Thymus (tissue), 11 donors: ENCODE data around the gene MYBPC2. TPM values are rescaled to one million over a fixed set of nuclear protein-coding genes. Genes with fewer than 3 reads are reported as not detected.

Experiments used
- DNase-seq, 9 donors: peaks; one replicate each; pipeline ENCODE4 v3.0.0-alpha.2; 2013; ENCODE audit warnings: low spot score in 9 of 9, low read depth in 6 of 9, missing footprints in 1 of 9
- H3K27ac ChIP-seq, 2 donors: one replicate each; pipeline ENCODE4 v1.5.1; 2013; ENCODE audit warnings: control low read depth in 1 of 2, low read depth in 1 of 2, low read length in 1 of 2, mild to moderate bottlenecking in 1 of 2, moderate library complexity in 1 of 2
- H3K27me3 ChIP-seq, 2 donors: one replicate each; pipeline ENCODE4 v1.5.1; 2013; ENCODE audit warnings: low read length in 1 of 2; ENCODE audit not compliant: control insufficient read depth in 2 of 2, insufficient read depth in 1 of 2
- H3K36me3 ChIP-seq, 2 donors: one replicate each; pipeline ENCODE4 v1.5.1; 2013; ENCODE audit warnings: low read length in 1 of 2, mild to moderate bottlenecking in 1 of 2, moderate library complexity in 1 of 2; ENCODE audit not compliant: control insufficient read depth in 2 of 2, insufficient read depth in 2 of 2
- H3K4me1 ChIP-seq, 2 donors: one replicate each; pipeline ENCODE4 v1.5.1; 2013; ENCODE audit warnings: low read length in 2 of 2; ENCODE audit not compliant: control insufficient read depth in 2 of 2, insufficient read depth in 2 of 2
- H3K4me3 ChIP-seq, 2 donors: one replicate each; pipeline ENCODE4 v1.5.1; 2013; ENCODE audit warnings: low read length in 2 of 2, control low read depth in 1 of 2, mild to moderate bottlenecking in 1 of 2
- H3K9me3 ChIP-seq, 2 donors: one replicate each; pipeline ENCODE4 v1.5.1; 2013; ENCODE audit warnings: low read length in 1 of 2, mild to moderate bottlenecking in 1 of 2; ENCODE audit not compliant: control insufficient read depth in 2 of 2, insufficient read depth in 1 of 2
- WGBS: extraction: QIAGEN DNeasy Blood & Tissue Kit; methylation state at CpG from one replicate; pipeline ENCODE4 v1.1.7; 2013; 5-methylcytosine and 5-hydroxymethylcytosine counted together
- polyA plus RNA-seq: library from polyadenylated mRNA; stranded (reverse); fragments of 200-250 nt; gene quantifications from one replicate; pipeline ENCODE4 v1.2.3, GENCODE V29; 2013
- total RNA-seq: library from RNA; stranded (reverse); fragments of 120-200 nt; gene quantifications from one replicate; pipeline ENCODE4 v1.2.4, GENCODE V29; 2013
- donor health status: healthy.

The MYBPC2 gene
- total and polyA plus RNA-seq, 2 donors, result 1.8 to 7.0 TPM

- Histone ChIP-seq H3K36me3 (peaks cover 24 to 44% of the 10 kb centered on the region in 2 donors), H3K4me3 (no peak overlapping the region), H3K27ac (no peak overlapping the region), H3K9me3 (peaks cover 0 to 25% of the 10 kb centered on the region in 2 donors), H3K4me1 (peaks cover 8% of the 10 kb centered on the region in 2 donors), H3K27me3 (peaks cover 0 to 6% of the 10 kb centered on the region in 2 donors)
- DNase-seq, result no peak
- whole genome bisulfite sequencing, result 97% methylated on average over 19 of the region's 19 CpGs
Measured at GRCh38 chr19:50478901-50479715, 46.4 kb downstream of the MYBPC2 start.

GRCh38 chr19:50479761-50480251 lies 47.1 kb downstream of the MYBPC2 start:
- WGBS, result 97% methylated on average over 16 of the region's 16 CpGs
- peaks cover 0 to 25% of the 10 kb centered on the region in 2 donors for H3K9me3 ChIP-seq
- no peak overlapping the region for H3K4me3 ChIP-seq
- H3K27me3 ChIP-seq, result peaks cover 0 to 6% of the 10 kb centered on the region in 2 donors
- H3K36me3 ChIP-seq, result peaks cover 24 to 44% of the 10 kb centered on the region in 2 donors
- DNase-seq, result no peak
- peaks cover 8% of the 10 kb centered on the region in 2 donors for H3K4me1 ChIP-seq
- no peak overlapping the region for H3K27ac ChIP-seq

GRCh38 chr19:50480281-50481111 lies 47.8 kb downstream of the MYBPC2 start:
- H3K9me3 ChIP-seq, result peaks cover 0 to 25% of the 10 kb centered on the region in 2 donors

GRCh38 chr19:50481351-50482149 lies 48.9 kb downstream of the MYBPC2 start:
- H3K9me3 ChIP-seq, result peaks cover 0 to 25% of the 10 kb centered on the region in 2 donors
- H3K4me1 ChIP-seq, result peaks cover 8% of the 10 kb centered on the region in 2 donors
- H3K36me3 ChIP-seq, result peaks cover 24 to 44% of the 10 kb centered on the region in 2 donors
- no peak for DNase-seq
- no peaks in the 10 kb centered on the region for H3K27me3 ChIP-seq
- H3K27ac ChIP-seq, result no peak overlapping the region
- no peak overlapping the region for H3K4me3 ChIP-seq
- 98% methylated on average over 27 of the region's 27 CpGs for WGBS

More at GRCh38 chr19:50480281-50481111, 47.8 kb downstream of the MYBPC2 start:
- H3K27me3 ChIP-seq, result peaks cover 0 to 3% of the 10 kb centered on the region in 2 donors
- peaks cover 8% of the 10 kb centered on the region in 2 donors for H3K4me1 ChIP-seq
- H3K36me3 ChIP-seq, result peaks cover 24 to 44% of the 10 kb centered on the region in 2 donors
- WGBS, result 98% methylated on average over 37 of the region's 37 CpGs
- no peak for DNase-seq
- H3K27ac ChIP-seq, result no peak overlapping the region
- no peak overlapping the region for H3K4me3 ChIP-seq

GRCh38 chr19:50482271-50482855 lies 49.7 kb downstream of the MYBPC2 start:
- H3K27me3 ChIP-seq, result peaks cover 0 to 6% of the 10 kb centered on the region in 2 donors
- H3K27ac ChIP-seq, result no peak overlapping the region
- peaks cover 2 to 3% of the 10 kb centered on the region in 2 donors for H3K4me1 ChIP-seq
- WGBS, result 96% methylated on average over 16 of the region's 16 CpGs
- no peak overlapping the region for H3K4me3 ChIP-seq
- peaks cover 0 to 31% of the 10 kb centered on the region in 2 donors for H3K9me3 ChIP-seq
- DNase-seq, result no peak
- H3K36me3 ChIP-seq, result peaks cover 24 to 44% of the 10 kb centered on the region in 2 donors

GRCh38 chr19:50482916-50483315 lies 50.2 kb downstream of the MYBPC2 start:
- no peak for DNase-seq

GRCh38 chr19:50485284-50485955 lies 52.7 kb downstream of the MYBPC2 start:
- 97% methylated on average over 10 of the region's 10 CpGs for WGBS
- Histone ChIP-seq H3K9me3 (peaks cover 0 to 13% of the 10 kb centered on the region in 2 donors), H3K4me1 (no peaks in the 10 kb centered on the region), H3K27me3 (peaks cover 0 to 24% of the 10 kb centered on the region in 2 donors), H3K27ac (no peak overlapping the region), H3K4me3 (no peak overlapping the region), H3K36me3 (peaks cover 14 to 25% of the 10 kb centered on the region in 2 donors)
- no peak for DNase-seq

More at GRCh38 chr19:50482916-50483315, 50.2 kb downstream of the MYBPC2 start:
- Histone ChIP-seq H3K4me1 (no peaks in the 10 kb centered on the region), H3K9me3 (peaks cover 0 to 29% of the 10 kb centered on the region in 2 donors), H3K4me3 (no peak overlapping the region), H3K27me3 (peaks cover 0 to 9% of the 10 kb centered on the region in 2 donors), H3K27ac (no peak overlapping the region), H3K36me3 (peaks cover 24 to 44% of the 10 kb centered on the region in 2 donors)
- WGBS, result 96% methylated on average over 10 of the region's 10 CpGs
